ENCODE data around the gene NIT1. TPM values are rescaled to one million over a fixed set of nuclear protein-coding genes. Genes with fewer than 3 reads are reported as not detected.

Gene NIT1, protein sequence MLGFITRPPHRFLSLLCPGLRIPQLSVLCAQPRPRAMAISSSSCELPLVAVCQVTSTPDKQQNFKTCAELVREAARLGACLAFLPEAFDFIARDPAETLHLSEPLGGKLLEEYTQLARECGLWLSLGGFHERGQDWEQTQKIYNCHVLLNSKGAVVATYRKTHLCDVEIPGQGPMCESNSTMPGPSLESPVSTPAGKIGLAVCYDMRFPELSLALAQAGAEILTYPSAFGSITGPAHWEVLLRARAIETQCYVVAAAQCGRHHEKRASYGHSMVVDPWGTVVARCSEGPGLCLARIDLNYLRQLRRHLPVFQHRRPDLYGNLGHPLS
- total RNA-seq: 43.6 TPM
- long read RNA-seq, transcript NIT1-203 (7 exons, 1,362 nt): major isoform, 30 of 61 reads
- long read RNA-seq, partial matches to known transcripts: 11 of 61 reads
- long read RNA-seq, other reads (novel, unspliced or antisense): 16 of 61 reads

DNA sequence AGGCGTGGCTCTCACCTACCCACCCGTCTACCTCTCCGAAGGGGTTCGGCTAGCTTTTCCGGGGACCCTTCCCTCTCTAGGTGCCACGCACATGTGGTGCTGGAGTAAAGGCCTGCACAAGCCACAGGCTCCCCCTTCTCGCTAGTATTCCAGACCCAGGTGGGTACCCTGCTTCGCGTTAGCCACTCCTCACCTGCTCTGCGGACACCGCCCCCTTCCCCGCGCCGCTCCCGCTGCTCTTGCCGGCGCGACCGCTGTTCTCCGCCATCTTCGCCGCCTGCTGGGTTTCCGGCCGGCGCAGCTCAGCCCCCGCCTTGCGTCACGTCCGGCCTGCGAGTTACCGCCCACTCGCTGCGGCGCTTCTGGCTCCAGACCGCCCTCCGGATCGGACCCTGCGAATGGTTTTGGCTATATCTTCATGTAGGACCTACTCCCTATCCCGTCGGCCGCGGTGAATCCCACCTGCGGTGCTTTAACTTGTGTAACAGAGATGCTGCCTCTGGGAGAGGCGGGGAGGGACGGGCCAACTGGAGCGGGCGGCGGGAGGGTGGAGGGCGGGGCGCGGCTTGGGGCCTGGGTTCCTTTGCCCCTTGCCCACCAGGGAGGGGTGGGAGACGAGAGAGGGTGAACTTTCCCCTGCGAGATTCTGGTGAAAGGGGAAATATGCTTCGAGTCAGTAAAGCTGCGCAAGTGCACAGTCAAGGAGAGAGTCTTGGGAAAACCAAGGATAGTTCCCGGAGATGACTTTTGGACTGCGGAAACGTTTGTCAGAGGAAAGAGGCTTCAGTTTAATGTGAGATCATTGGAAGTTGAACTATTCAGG lies at the start of gene NIT1, which contains the start of gene PFDN2:
NIT1 (plus strand) TSS at position 347 of the 823 bp plus-strand sequence; CDS start at position 419, 72 bp downstream.
PFDN2 (minus strand) TSS at position 279 of the 823 bp plus-strand sequence; CDS start at position 268, 11 bp downstream.
- peak; percentile 92 for DNase-seq
- H3K27ac ChIP-seq: peak within 1 kb of the TSS; percentile 87
- ATAC-seq: peak; percentile 93 to 97
- no peak for TF ChIP-seq CTCF (IDR thresholded peaks at IDR 0.05)
- peaks cover 83% of the 10 kb centered on the region for H3K4me1 ChIP-seq
- H3K4me3 ChIP-seq: peak within 1 kb of the TSS; percentile 83
- H3K36me3 ChIP-seq: peaks cover 47% of the 10 kb centered on the region
- intact Hi-C loops (cut with DNase I): no loop called here
- no peaks in the 10 kb centered on the region for H3K9me3 ChIP-seq
- no peaks in the 10 kb centered on the region for H3K27me3 ChIP-seq (ENCODE audit: low read depth)

DNA sequence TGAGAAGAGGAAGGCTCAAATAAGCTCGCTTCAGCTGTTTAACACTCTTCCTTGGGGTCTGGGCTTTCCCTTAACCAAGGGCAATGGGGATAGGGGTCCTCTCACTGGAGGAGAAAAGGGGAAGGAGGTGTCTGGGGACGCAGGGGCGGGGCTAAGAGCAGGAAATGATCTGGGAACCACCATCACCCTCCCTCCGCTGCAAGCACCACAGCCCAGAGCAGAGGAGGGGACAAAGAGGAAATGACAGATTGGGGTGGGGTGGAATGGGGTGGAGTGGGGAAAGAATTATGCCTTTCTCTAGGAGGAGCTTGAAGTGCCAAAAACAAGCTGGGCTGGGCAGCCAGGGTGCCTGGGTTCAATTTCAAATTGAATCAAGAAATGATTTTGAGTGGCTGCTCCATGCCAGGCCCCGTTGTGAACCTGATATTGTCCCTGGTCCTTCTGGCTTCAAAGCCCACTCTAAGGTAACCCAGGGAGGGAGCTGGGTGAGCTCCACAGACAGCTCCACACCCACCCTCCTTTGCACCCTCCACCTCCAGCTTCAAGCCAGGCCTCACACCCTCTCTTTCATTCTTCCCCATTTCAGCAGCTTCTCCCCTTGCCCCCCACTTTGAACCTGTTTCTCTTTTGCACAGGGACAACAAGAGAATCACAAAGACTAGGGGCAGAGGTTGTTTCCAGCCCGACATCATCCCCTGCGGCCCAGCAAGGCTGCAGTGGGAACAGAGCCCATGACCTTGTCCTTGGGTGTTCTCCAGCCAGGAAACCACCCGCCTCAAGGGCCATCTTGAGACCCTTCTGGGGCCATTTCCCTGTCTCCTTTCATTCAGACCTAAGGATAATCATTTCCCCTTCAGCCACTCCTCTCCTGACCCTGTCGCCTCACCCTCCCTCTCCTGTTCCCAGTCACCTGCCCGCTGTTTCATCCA lies 49.3 kb upstream of the NIT1 start:
- Histone ChIP-seq H3K27ac (peak overlapping the region; percentile 90), H3K9me3 (no peaks in the 10 kb centered on the region), H3K4me1 (peaks cover 17% of the 10 kb centered on the region), H3K4me3 (peak overlapping the region; percentile 59), H3K36me3 (no peaks in the 10 kb centered on the region), H3K27me3 (ENCODE audit: low read depth) (no peaks in the 10 kb centered on the region)
- no peak for TF ChIP-seq CTCF (IDR thresholded peaks at IDR 0.05)
- ATAC-seq (peak; percentile 82 to 88), DNase-seq (peak; percentile 88)
- intact Hi-C loops (cut with DNase I): no loop called here

DNA sequence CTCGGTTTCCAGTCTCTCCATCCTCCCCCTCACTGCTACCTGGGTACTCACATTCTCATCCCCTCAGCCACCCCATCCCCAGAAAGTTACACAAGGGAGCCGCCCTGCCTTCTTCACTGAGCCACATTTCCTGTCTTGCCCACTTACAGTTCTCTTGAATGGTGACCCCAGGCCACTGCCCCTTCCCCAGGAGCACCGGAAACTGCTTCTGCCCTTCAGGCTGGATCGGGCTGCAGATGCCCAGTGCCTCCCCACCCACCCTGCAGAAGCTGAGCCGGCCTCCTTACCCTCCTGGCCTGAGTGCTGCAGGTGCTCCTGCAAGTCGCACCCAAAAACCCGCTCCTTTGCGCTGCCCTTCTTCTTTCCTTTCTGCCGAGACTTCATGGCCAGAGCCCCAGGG lies 48.7 kb upstream of the NIT1 start:
- peak overlapping the region; percentile 59 for H3K4me3 ChIP-seq
- H3K27ac ChIP-seq: peak overlapping the region; percentile 90

DNA sequence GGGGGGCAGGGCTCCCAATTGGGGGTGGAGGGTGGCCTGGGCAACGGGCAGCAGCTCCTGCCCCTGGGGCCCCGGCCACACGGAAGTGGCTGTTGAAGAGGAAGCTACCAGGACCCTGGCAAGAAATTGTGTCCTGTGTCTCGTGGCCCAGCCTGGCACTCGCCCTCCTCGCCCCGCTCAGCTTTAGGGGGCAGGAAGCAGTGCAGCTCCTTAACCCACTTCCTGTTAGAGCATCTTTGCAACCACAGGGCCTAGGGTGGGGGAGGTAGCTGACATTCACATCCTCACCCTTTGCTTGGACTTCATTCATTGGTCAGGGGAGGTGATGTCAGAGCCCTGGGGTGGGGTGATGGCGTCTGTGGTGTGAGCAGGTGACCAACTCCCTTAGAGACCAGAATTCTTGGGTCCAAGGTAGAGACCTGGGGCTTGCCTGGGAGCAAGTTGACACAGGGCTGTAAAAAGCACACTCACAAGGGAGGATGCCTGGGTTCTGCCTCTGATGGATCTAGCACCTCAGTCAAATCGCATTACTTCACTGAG lies 48.1 kb upstream of the NIT1 start, which contains the start of gene ARHGAP30:
ARHGAP30 (minus strand) TSS at position 161 of the 540 bp plus-strand sequence. CDS start 267 bp downstream, outside the sequence.
- Histone ChIP-seq H3K4me3 (peak within 1 kb of the TSS; percentile 59), H3K4me1 (peaks cover 17% of the 10 kb centered on the region), H3K36me3 (no peaks in the 10 kb centered on the region), H3K9me3 (no peaks in the 10 kb centered on the region), H3K27ac (peak within 1 kb of the TSS; percentile 90), H3K27me3 (ENCODE audit: low read depth) (no peaks in the 10 kb centered on the region)
- peak; percentile 82 to 90 for ATAC-seq
- TF ChIP-seq CTCF (IDR thresholded peaks at IDR 0.05): no peak
- DNase-seq: peak; percentile 92
- intact Hi-C loops (cut with DNase I): no loop called here

More for the DNA sequence above, 48.7 kb upstream of the NIT1 start:
- no peaks in the 10 kb centered on the region for H3K9me3 ChIP-seq
- intact Hi-C loops (cut with DNase I): no loop called here
- no peaks in the 10 kb centered on the region for H3K27me3 ChIP-seq (ENCODE audit: low read depth)
- peaks cover 17% of the 10 kb centered on the region for H3K4me1 ChIP-seq
- DNase-seq (no peak), ATAC-seq (peak in 1 of 2 donors; percentile 1)
- H3K36me3 ChIP-seq: no peaks in the 10 kb centered on the region
- no peak for TF ChIP-seq CTCF (IDR thresholded peaks at IDR 0.05)

Data from lower lobe of right lung (tissue), 2 donors.